Prostate gland (tissue), 2 donors: Measurements from ENCODE around the gene CTNNA2. TPM values are rescaled to one million over a fixed set of nuclear protein-coding genes. Genes with fewer than 3 reads are reported as not detected.

Experiments
- DNase-seq: peaks from one replicate; pipeline ENCODE4 v3.0.0-alpha.2; 2019; ENCODE audit warnings: low spot score
- H3K27ac ChIP-seq, 2 donors: fragments of 200-600 bp; sonication (generic); 2 replicates each; pipeline ENCODE4 v1.5.1; 2017 to 2019
- H3K27me3 ChIP-seq: fragments of 200-600 bp; sonication (generic); replicated peaks from 2 replicates; pipeline ENCODE4 v1.5.1; 2019; ENCODE audit not compliant: insufficient read depth
- H3K36me3 ChIP-seq, 2 donors: fragments of 200-600 bp; sonication (generic); 1 replicate in 1 of 2; 2 replicates in 1 of 2; pipeline versions ENCODE4 v1.5.1 to v1.8.1; 2017 to 2019
- H3K4me1 ChIP-seq: fragments of 200-600 bp; sonication (generic); replicated peaks from 2 replicates; pipeline ENCODE4 v1.5.1; 2019
- H3K4me3 ChIP-seq, 2 donors: fragments of 200-600 bp; sonication (generic); 2 replicates each; pipeline ENCODE4 v1.5.1; 2017 to 2019
- H3K9me3 ChIP-seq: fragments of 200-600 bp; sonication (generic); 2 replicates; pipeline ENCODE4 v1.5.1; 2017
- POLR2A ChIP-seq: fragments of 450-650 bp; IDR thresholded peaks from one replicate; pipeline ENCODE4 v1.6.1; 2016; ENCODE audit warnings: antibody characterized with exemption, mild to moderate bottlenecking
- POLR2AphosphoS5 ChIP-seq: sonication (generic); formaldehyde crosslinking; IDR thresholded peaks from one replicate; pipeline ENCODE4 v1.6.1; 2017; ENCODE audit warnings: antibody characterized with exemption
- WGBS: methylation state at CpG from one replicate; pipeline ENCODE4 v1.1.5; 2018; 5-methylcytosine and 5-hydroxymethylcytosine counted together
- intact Hi-C: fragments of 100-400 bp; cut with DNase I; formaldehyde crosslinking; loops from one replicate; pipeline ENCODE4 v1.14.2; 2022
- total RNA-seq, 2 donors: library from RNA; depleted of rRNA; stranded (reverse); fragments of >200 nt; gene quantifications; one replicate each; pipeline ENCODE4 v1.1.0, GENCODE V29; 2016
- TF ChIP-seq, protein P1 (sequence below), 4 experiments: fragments of 200-600 bp in 2 of 4; fragments of 450-650 bp in 2 of 4; sonication (generic) in 2 of 4; IDR thresholded peaks; 1 replicate in 3 of 4; 2 replicates in 1 of 4; pipeline ENCODE4 v1.5.1; 2016 to 2019; ENCODE audit warnings: antibody characterized with exemption in 4 of 4, mild to moderate bottlenecking in 2 of 4, moderate library complexity in 2 of 4

The CTNNA2 gene
- total RNA-seq, 2 donors from 2014 or later = 24.3 TPM; not detected in 1

DNA sequence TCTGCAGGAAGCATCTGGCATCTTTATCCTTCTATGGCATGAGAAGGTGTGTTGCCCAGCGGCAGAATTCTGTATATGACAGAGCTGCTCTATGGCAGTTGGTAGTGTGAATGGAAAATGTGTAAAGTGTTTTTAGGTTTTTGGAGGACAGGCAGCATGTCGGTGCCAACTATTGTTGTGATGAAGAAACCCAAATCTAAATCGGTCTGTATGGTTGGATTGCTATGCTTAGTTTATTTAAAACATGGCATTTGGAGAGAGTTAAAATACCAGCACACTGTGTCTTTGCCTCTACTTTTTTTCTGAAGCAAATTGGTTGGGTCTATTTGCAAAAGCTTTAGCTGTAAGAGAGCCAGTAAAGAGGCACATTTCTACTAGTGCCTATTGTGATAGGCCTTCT is 136.7 kb downstream of the CTNNA2 start:
- intact Hi-C loops = no loop called here
- Histone ChIP-seq H3K9me3 (no peaks in the 10 kb centered on the region), H3K27ac (no peak overlapping the region), H3K27me3 (no peaks in the 10 kb centered on the region), H3K4me3 (no peak overlapping the region), H3K36me3 (no peaks in the 10 kb centered on the region), H3K4me1 (no peaks in the 10 kb centered on the region)
- WGBS = 87% methylated on average over 3 of the region's 3 CpGs
- no peak for DNase-seq
- TF ChIP-seq, protein P1, sequence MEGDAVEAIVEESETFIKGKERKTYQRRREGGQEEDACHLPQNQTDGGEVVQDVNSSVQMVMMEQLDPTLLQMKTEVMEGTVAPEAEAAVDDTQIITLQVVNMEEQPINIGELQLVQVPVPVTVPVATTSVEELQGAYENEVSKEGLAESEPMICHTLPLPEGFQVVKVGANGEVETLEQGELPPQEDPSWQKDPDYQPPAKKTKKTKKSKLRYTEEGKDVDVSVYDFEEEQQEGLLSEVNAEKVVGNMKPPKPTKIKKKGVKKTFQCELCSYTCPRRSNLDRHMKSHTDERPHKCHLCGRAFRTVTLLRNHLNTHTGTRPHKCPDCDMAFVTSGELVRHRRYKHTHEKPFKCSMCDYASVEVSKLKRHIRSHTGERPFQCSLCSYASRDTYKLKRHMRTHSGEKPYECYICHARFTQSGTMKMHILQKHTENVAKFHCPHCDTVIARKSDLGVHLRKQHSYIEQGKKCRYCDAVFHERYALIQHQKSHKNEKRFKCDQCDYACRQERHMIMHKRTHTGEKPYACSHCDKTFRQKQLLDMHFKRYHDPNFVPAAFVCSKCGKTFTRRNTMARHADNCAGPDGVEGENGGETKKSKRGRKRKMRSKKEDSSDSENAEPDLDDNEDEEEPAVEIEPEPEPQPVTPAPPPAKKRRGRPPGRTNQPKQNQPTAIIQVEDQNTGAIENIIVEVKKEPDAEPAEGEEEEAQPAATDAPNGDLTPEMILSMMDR (IDR thresholded peaks at IDR 0.05) = no peak
- TF ChIP-seq POLR2A = no peak
- no peak for TF ChIP-seq POLR2AphosphoS5

DNA sequence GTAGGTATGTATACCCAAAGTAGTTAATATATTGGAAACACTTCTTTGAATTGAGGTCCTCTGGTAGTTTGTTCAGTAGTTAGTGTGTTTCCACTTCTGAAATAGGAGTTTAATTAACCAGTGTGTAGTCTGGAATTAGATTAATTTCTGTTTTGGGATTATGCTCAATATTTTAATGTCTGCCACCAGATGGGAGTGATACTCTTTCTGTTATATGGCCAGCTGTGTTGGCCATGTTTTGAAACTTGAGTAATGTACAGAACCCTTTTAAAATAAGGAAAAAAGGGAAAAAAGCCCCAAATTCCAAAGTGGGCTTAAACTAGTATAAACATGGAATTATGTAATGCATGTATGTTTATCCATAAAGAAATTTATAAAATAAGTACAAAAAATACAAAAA is 147.7 kb downstream of the CTNNA2 start:
- intact Hi-C loops = no loop called here
- Histone ChIP-seq H3K36me3 (no peaks in the 10 kb centered on the region), H3K9me3 (no peaks in the 10 kb centered on the region), H3K4me1 (no peaks in the 10 kb centered on the region), H3K4me3 (no peak overlapping the region), H3K27ac (no peak overlapping the region), H3K27me3 (no peaks in the 10 kb centered on the region)
- TF ChIP-seq, protein P1 (IDR thresholded peaks at IDR 0.05) = no peak
- TF ChIP-seq POLR2AphosphoS5 = no peak
- TF ChIP-seq POLR2A = no peak
- no peak for DNase-seq

DNA sequence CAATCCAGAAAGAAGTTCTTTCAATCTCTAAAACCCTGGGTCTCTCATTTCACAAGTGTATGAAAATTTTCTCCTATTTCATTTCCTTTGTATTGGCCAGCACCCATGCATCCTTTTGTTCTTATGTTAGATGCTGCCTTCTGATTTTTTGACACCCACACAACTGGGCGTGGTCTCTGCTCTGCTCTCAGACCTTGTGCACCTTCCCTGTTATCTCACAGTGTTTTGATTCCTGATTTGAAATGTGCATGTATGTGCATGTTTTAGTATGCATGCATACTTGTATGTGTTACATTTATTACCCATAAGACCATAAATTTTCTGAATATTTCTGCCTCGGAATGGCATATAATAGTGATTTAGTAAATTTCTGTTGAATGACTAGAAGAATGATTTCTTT is 152.2 kb downstream of the CTNNA2 start:
- 75% methylated on average over 2 of the region's 2 CpGs for WGBS

DNA sequence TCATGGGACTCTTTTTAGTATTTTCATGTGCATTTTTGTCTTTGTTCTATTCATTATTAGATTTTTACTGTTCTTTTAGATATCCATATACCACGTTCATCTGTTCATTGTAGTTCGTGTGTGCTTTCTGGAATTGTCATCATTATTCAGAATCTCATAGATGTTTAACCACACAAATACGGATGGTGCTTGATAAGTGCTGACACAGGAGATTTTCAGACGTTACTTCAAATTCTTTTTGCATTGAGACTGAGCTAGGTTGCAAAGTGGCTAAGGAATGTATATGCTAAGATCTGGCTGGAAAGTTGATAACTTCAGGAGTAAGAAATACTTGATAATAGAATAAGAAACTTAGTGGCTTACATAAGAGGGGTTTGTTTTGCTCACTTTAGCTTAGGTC is 153.6 kb downstream of the CTNNA2 start:
- no peaks in the 10 kb centered on the region for H3K36me3 ChIP-seq
- no peak for DNase-seq
- no peak overlapping the region for H3K4me3 ChIP-seq
- TF ChIP-seq POLR2A = no peak
- TF ChIP-seq POLR2AphosphoS5 = no peak
- TF ChIP-seq, protein P1 (IDR thresholded peaks at IDR 0.05) = no peak
- H3K9me3 ChIP-seq = no peaks in the 10 kb centered on the region
- 63% methylated on average over 4 of the region's 4 CpGs for WGBS
- intact Hi-C loops = no loop called here
- no peaks in the 10 kb centered on the region for H3K4me1 ChIP-seq
- no peak overlapping the region for H3K27ac ChIP-seq
- H3K27me3 ChIP-seq = no peaks in the 10 kb centered on the region

More for the DNA sequence above, 152.2 kb downstream of the CTNNA2 start:
- H3K27ac ChIP-seq = no peak overlapping the region
- H3K27me3 ChIP-seq = no peaks in the 10 kb centered on the region
- TF ChIP-seq POLR2A (no peak), POLR2AphosphoS5 (no peak)
- TF ChIP-seq, protein P1 (IDR thresholded peaks at IDR 0.05) = no peak
- no peaks in the 10 kb centered on the region for H3K36me3 ChIP-seq
- no peaks in the 10 kb centered on the region for H3K9me3 ChIP-seq
- H3K4me3 ChIP-seq = no peak overlapping the region
- intact Hi-C loops = no loop called here
- no peaks in the 10 kb centered on the region for H3K4me1 ChIP-seq
- no peak for DNase-seq

DNA sequence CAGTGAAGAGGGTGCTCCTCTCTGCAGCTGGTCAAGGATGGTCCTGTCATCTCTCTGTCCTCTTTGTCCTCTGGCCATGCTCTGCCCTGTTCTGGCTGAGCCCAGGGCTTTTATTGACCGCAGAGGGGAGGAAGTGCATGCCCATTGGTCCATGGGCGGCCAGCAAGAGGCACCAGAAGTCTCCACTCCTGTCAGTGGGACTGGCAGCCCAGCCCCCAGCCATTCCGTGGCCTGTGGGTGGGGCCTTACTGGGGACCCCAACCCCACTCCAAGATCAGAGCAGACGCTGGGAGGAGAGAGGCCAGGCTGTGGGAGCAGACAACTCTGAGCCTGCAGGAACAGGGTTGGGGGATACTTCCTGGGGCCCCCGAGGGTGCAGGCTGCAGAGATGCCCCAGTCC is 156.9 kb downstream of the CTNNA2 start:
- no peak overlapping the region for H3K27ac ChIP-seq
- H3K9me3 ChIP-seq = no peaks in the 10 kb centered on the region
- no peaks in the 10 kb centered on the region for H3K36me3 ChIP-seq
- no peak overlapping the region for H3K4me3 ChIP-seq
- no peaks in the 10 kb centered on the region for H3K4me1 ChIP-seq
- 74% methylated on average over 5 of the region's 5 CpGs for WGBS
- TF ChIP-seq, protein P1 (IDR thresholded peaks at IDR 0.05) = no peak
- TF ChIP-seq POLR2A (no peak), POLR2AphosphoS5 (no peak)
- no peaks in the 10 kb centered on the region for H3K27me3 ChIP-seq
- no peak for DNase-seq
- intact Hi-C loops = no loop called here
